HK-2 (cell line): ENCODE measurements around the gene SORBS1.

Experiments used
- DNase-seq: peaks from one replicate; pipeline ENCODE4 v3.0.0-alpha.2; 2018; ENCODE audit not compliant: unreplicated experiment

The SORBS1 gene

DNA sequence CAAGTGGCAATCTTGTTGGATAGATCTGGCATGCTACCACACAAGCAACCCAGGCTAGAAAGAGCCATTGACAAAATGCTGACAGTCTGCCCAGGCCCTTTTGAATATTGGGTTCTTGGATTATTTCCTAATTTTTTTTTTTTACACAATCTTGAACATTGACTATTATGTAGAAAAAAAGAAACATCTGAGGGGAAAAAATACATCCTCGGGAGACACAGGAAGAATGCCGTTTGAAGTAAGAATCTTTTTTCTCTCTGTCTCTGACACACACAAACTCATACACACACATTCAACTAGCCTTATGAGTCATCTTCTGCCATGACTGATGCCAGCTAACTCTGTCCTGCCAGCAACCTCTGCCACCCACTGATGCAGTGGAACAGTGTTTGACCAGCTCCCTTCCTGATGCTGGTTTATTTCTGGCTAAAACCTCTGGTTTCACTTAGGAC is 47.2 kb downstream of the SORBS1 start:
- peak; percentile 41 for DNase-seq

DNA sequence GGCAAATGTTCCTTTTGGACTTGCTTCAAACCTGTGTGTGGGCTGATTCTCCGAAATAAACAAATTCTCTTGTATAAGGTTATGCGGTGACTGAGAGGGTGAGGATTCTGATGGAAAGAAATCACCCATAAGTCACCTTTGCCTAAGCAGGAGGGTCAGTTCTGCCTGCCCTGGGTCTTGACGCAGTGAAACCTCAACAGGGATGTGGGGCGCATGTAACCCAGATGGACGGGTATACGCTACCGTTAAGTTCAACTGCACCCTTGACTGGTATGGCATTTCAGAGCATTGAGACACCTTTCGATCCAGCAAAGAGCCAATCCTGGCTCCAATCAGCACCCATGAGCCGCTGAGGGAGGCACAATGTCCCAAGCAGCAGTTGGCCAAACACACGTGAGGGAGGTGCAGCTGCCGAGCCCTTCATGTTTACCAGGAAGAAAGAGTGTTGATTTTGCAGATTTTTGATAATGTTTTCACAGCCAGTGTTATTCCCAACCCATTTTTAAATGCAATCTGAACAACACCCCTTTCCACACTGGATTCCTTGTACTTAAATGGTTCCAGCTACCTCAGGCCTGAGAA is 48.1 kb downstream of the SORBS1 start:
- DNase-seq = no peak

GRCh38 chr10:95511314-95511713 is 49.9 kb downstream of the SORBS1 start:
- no peak for DNase-seq

- no peak for DNase-seq
Measured at GRCh38 chr10:95509251-95509650, 51.9 kb downstream of the SORBS1 start.

DNA sequence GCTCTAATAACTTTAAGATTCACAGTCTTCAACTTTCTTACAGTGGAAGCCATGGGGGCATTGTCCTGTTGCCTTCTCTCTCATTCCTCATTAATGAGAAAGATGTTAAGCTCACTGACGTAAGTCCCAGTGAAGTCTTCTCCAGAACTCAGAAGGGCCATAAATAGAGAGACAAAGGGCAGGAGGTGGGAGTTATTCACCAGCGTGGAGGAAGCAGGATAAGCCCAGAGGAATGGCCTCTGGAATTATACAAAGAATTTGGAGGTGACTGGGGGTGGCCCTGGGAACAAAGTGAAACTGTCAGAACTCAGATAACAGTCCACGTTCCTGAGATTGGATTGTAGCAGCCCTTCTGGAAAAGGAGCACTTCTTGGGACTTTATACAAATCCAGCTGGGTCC is 52.4 kb downstream of the SORBS1 start:
- DNase-seq = no peak

GRCh38 chr10:95506056-95506737 is 55.0 kb downstream of the SORBS1 start:
- no peak for DNase-seq

DNA sequence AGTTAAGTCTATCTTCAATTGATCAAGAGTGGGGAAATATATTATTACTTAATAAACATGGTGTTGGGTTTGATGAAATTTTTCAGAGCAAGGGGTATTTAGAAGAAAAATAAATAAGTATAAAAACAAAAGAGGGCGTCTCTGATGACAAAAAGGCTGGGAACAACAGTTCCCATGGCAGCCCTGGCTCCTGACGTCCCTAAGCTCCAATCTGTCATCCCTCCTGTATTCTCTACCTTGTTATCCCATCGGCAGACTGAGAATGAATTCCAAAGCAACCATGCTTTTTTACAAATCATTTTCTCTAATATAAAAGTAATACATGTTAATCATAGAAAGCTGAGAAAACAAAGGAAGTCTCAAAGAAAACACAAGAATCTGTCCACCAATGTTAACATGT is 55.5 kb downstream of the SORBS1 start:
- DNase-seq = no peak

GRCh38 chr10:95505084-95505610 is 56.0 kb downstream of the SORBS1 start:
- DNase-seq = no peak

- no peak for DNase-seq
Measured at GRCh38 chr10:95504246-95504691, 56.9 kb downstream of the SORBS1 start.

GRCh38 chr10:95503526-95503925 is 57.6 kb downstream of the SORBS1 start:
- DNase-seq = no peak

DNA sequence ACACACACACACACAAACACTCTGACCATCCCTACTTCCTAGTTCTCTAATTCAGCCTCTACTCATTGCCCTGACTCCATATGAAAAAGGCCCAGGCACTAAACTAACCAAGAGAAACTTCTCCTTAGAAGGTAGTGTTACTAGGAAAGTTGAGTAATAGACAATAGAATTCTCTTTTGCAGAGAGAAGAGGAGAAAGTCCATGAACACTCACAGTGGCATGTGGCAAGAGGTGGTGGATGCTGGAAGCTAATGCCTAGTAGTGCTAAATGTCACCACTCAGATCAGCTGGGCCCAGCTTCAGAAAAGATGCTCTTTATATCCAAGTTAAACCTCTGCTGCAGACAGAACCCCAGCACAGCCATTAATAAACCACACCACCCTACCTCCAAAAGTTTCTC is 58.2 kb downstream of the SORBS1 start:
- DNase-seq = no peak

DNA sequence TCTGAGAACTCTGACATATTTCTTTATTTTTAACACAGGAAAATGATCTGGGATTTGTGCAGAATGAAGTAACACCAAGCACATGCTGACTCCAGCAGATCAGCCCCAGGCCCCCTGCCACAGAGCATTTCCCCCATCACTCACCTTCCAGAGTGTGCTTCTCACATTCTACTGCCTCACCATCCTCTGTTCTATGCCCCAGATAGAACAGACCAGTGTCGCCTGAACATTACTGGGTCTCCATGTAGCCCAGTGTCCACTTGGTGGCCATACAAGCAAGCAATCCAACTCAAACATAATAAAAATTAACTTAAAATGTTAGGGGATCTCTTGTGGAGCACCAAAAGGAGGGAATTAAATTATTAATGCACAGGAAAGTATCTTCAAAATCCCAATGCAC is 58.8 kb downstream of the SORBS1 start:
- no peak for DNase-seq

- no peak for DNase-seq
Measured at GRCh38 chr10:95501203-95502094, 59.7 kb downstream of the SORBS1 start.

- DNase-seq = no peak
Measured at GRCh38 chr10:95500649-95501048, 60.5 kb downstream of the SORBS1 start.

- DNase-seq = no peak
Measured at GRCh38 chr10:95500097-95500496, 61.1 kb downstream of the SORBS1 start.

- DNase-seq = no peak
Measured at GRCh38 chr10:95499482-95499989, 61.6 kb downstream of the SORBS1 start.

DNA sequence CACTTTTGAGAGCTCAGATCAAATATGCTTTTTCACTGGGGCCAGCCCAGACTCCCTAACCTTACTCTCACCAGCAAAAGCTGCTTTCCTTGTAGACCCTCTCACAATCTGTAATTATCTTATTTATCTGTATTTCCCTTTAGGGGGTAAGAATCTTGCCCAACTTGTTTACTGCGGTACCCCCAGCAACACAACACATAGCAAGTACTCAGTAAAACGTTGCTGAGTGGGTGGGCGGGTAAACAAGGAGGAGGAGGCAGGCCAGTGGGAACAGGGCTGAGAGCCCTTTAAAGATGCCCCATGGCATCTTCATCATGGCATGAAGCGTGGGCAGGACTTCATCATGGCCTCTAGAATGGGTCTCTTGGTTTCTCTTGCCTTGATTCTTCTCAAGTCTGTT is 64.2 kb downstream of the SORBS1 start:
- DNase-seq = no peak

DNA sequence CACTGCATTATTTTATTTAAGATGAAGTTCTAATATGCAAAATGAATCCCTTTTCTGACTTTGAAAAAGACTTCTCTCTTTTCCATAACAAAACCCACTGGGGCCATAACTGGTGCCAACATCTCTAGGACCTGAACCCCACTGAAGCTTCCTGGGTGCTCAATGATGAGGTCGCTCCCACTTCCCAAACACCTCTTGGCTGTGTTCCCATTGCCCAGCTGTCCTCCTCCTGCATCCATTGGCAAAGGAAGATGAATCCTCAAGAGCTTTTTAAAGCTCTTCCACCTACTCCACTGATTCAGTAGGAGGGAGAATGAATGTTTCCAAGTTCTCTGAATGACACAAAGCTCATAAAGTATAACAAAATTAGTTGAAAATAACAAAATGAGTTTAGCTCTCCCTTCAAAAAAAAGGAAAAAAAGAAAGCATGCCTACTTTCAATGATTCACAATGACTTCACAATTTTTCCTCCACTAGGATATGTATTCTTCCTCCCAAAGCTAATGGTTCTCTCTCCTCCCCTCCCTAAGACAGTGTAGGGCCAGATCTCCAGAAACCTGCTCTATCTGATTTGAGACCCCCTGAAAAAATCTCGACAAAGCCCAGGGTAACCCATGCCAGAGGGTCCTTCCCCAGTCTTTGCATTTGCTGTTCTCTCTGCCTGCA is 64.8 kb downstream of the SORBS1 start:
- DNase-seq = no peak

- DNase-seq = no peak
Measured at GRCh38 chr10:95493862-95494261, 67.3 kb downstream of the SORBS1 start.

DNA sequence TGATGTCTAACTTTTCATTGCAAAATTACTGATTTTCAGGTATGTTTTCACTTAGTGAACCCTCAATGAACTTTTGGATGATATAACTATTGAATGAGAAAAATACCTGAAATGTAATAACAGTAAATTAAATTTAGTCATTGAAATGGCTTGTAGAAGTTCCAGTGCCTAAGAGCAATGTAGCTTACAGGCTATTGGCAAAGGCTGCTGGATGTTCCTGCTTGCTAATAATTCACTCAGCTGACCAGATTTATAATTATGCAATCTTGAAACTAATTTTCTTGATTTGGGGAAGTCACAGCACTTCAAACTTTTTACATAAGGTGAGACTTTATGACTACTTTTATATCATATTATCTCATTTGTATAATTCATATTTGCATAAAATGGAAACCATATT is 73.2 kb downstream of the SORBS1 start:
- DNase-seq = no peak

- no peak for DNase-seq
Measured at GRCh38 chr10:95485056-95485844, 75.9 kb downstream of the SORBS1 start.
